ENCODE measurements around the gene ATF2.

DNA sequence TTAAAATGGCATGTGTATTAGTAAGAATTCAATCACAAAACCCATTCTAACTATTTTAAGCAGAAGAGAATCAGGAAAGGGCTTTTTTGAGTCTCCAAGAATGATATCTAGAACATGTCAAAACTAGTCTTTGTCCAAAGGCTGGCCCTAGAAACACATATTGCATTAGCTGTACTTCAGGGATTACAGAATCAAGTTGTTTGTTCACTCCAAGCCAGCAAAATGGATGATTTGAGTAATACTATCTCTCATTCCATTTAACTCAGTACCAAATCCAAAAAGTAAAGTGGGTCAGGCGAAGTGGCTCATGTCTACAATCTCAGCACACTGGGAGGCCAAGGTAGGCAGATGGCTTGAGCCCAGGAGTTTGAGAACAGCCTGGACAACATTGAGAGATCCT lies 41.3 kb downstream of the ATF2 start:
- TF ChIP-seq CTCF (IDR thresholded peaks at IDR 0.05) (no peak), POLR2A (IDR thresholded peaks at IDR 0.05) (no peak), POLR2AphosphoS5 (IDR thresholded peaks at IDR 0.05) (no peak)

Measured in upper lobe of left lung (tissue), 4 donors.